Prostate gland (tissue), 2 donors: ENCODE data around the gene NLRX1. TPM values are rescaled to one million over a fixed set of nuclear protein-coding genes. Genes with fewer than 3 reads are reported as not detected.

Source experiments
- DNase-seq: peaks from one replicate; pipeline ENCODE4 v3.0.0-alpha.2; 2019; ENCODE audit warnings: low spot score
- H3K27ac ChIP-seq, 2 donors: fragments of 200-600 bp; sonication (generic); 2 replicates each; pipeline ENCODE4 v1.5.1; 2017 to 2019
- H3K27me3 ChIP-seq: fragments of 200-600 bp; sonication (generic); replicated peaks from 2 replicates; pipeline ENCODE4 v1.5.1; 2019; ENCODE audit not compliant: insufficient read depth
- H3K36me3 ChIP-seq, 2 donors: fragments of 200-600 bp; sonication (generic); 1 replicate in 1 of 2; 2 replicates in 1 of 2; pipeline versions ENCODE4 v1.5.1 to v1.8.1; 2017 to 2019
- H3K4me1 ChIP-seq: fragments of 200-600 bp; sonication (generic); replicated peaks from 2 replicates; pipeline ENCODE4 v1.5.1; 2019
- H3K4me3 ChIP-seq, 2 donors: fragments of 200-600 bp; sonication (generic); 2 replicates each; pipeline ENCODE4 v1.5.1; 2017 to 2019
- H3K9me3 ChIP-seq: fragments of 200-600 bp; sonication (generic); 2 replicates; pipeline ENCODE4 v1.5.1; 2017
- CTCF ChIP-seq, 4 experiments: fragments of 200-600 bp in 2 of 4; fragments of 450-650 bp in 2 of 4; sonication (generic) in 2 of 4; IDR thresholded peaks; 1 replicate in 3 of 4; 2 replicates in 1 of 4; pipeline ENCODE4 v1.5.1; 2016 to 2019; ENCODE audit warnings: antibody characterized with exemption in 4 of 4, mild to moderate bottlenecking in 2 of 4, moderate library complexity in 2 of 4
- POLR2A ChIP-seq: fragments of 450-650 bp; IDR thresholded peaks from one replicate; pipeline ENCODE4 v1.6.1; 2016; ENCODE audit warnings: antibody characterized with exemption, mild to moderate bottlenecking
- POLR2AphosphoS5 ChIP-seq: sonication (generic); formaldehyde crosslinking; IDR thresholded peaks from one replicate; pipeline ENCODE4 v1.6.1; 2017; ENCODE audit warnings: antibody characterized with exemption
- WGBS: methylation state at CpG from one replicate; pipeline ENCODE4 v1.1.5; 2018; 5-methylcytosine and 5-hydroxymethylcytosine counted together
- intact Hi-C: fragments of 100-400 bp; cut with DNase I; formaldehyde crosslinking; loops from one replicate; pipeline ENCODE4 v1.14.2; 2022
- total RNA-seq, 2 donors: library from RNA; depleted of rRNA; stranded (reverse); fragments of >200 nt; gene quantifications; one replicate each; pipeline ENCODE4 v1.1.0, GENCODE V29; 2016

The NLRX1 gene
- total RNA-seq, 2 donors from 2014 or later: 18.8 to 26.1 TPM

GRCh38 chr11:119205574-119206510 lies 37.3 kb downstream of the NLRX1 start, which contains the start of gene CBL:
TSS of gene CBL (plus strand) at chr11:119206339. CDS start at chr11:119206418, 79 bp downstream.
- H3K4me1 ChIP-seq: no peaks in the 10 kb centered on the region
- WGBS: under 1% methylated on average over 58 of the region's 88 CpGs
- H3K9me3 ChIP-seq: no peaks in the 10 kb centered on the region
- H3K27ac ChIP-seq: peak within 1 kb of the TSS; percentile 96 to 98
- peak; percentile 94 for DNase-seq
- intact Hi-C loops: loop anchor here (2.0 to 5.0 kb wide), 3 partner anchors 81 to 133 kb away; no protein-coding TSS in a partner anchor
- peak within 1 kb of the TSS; percentile 90 to 94 for H3K4me3 ChIP-seq
- H3K27me3 ChIP-seq: no peaks in the 10 kb centered on the region
- TF ChIP-seq POLR2AphosphoS5 (peak; percentile 72), CTCF (IDR thresholded peaks at IDR 0.05) (peak; percentile 78 to 91 (median 90)), POLR2A (peak; percentile 63)
- H3K36me3 ChIP-seq: no peaks in the 10 kb centered on the region

- Histone ChIP-seq H3K27me3 (no peaks in the 10 kb centered on the region), H3K9me3 (no peaks in the 10 kb centered on the region), H3K36me3 (no peaks in the 10 kb centered on the region), H3K27ac (peak overlapping the region; percentile 96 to 98), H3K4me1 (no peaks in the 10 kb centered on the region), H3K4me3 (peak overlapping the region; percentile 90 to 94)
- peak; percentile 19 for DNase-seq
- TF ChIP-seq POLR2A: no peak
- no peak for TF ChIP-seq POLR2AphosphoS5
- under 1% methylated on average over 35 of the region's 41 CpGs for WGBS
- intact Hi-C loops: loop anchor here (2.0 to 5.0 kb wide), 3 partner anchors 81 to 132 kb away; no protein-coding TSS in a partner anchor
These were observed 38.2 kb downstream of the NLRX1 start for GRCh38 chr11:119206511-119207414.

- peak overlapping the region; percentile 90 to 94 for H3K4me3 ChIP-seq
- whole genome bisulfite sequencing: 38% methylated on average over 11 of the region's 11 CpGs
- no peaks in the 10 kb centered on the region for H3K4me1 ChIP-seq
- intact Hi-C loops: loop anchor here (2.0 to 5.0 kb wide), 3 partner anchors 80 to 131 kb away; no protein-coding TSS in a partner anchor
- H3K9me3 ChIP-seq: no peaks in the 10 kb centered on the region
- H3K36me3 ChIP-seq: no peaks in the 10 kb centered on the region
- TF ChIP-seq CTCF (IDR thresholded peaks at IDR 0.05): no peak
- TF ChIP-seq POLR2AphosphoS5: no peak
- no peak for TF ChIP-seq POLR2A
- DNase-seq: no peak
- H3K27me3 ChIP-seq: no peaks in the 10 kb centered on the region
- H3K27ac ChIP-seq: peak overlapping the region; percentile 96 to 98
These were observed 39.0 kb downstream of the NLRX1 start for GRCh38 chr11:119207415-119207960.

GRCh38 chr11:119209186-119209585 lies 40.7 kb downstream of the NLRX1 start:
- 91% methylated on average over 7 of the region's 7 CpGs for WGBS
- H3K4me1 ChIP-seq: no peaks in the 10 kb centered on the region
- intact Hi-C loops: loop anchor here (5.0 kb wide), 2 partner anchors 78 to 113 kb away; no protein-coding TSS in a partner anchor
- no peak for DNase-seq
- TF ChIP-seq CTCF (IDR thresholded peaks at IDR 0.05) (no peak), POLR2A (no peak), POLR2AphosphoS5 (no peak)
- no peaks in the 10 kb centered on the region for H3K36me3 ChIP-seq
- H3K9me3 ChIP-seq: no peaks in the 10 kb centered on the region
- no peak overlapping the region for H3K4me3 ChIP-seq
- H3K27ac ChIP-seq: no peak overlapping the region
- no peaks in the 10 kb centered on the region for H3K27me3 ChIP-seq
